SH-SY5Y (cell line): Measurements from ENCODE around the gene TMEM187.

Source experiments
- GATA2 ChIP-seq: IDR thresholded peaks from 2 replicates; pipeline ENCODE4 v1.6.1; 2011; ENCODE audit warnings: mild to moderate bottlenecking, low read depth, low read length
- GATA3 ChIP-seq: IDR thresholded peaks from 2 replicates; pipeline ENCODE4 v1.6.1; 2011; ENCODE audit warnings: low read depth, mild to moderate bottlenecking, low read length, moderate library complexity

GRCh38 chrX:153945956-153946943 lies 26.3 kb upstream of the TMEM187 start:
- no peak for TF ChIP-seq GATA3
- no peak for TF ChIP-seq GATA2
